Right lobe of liver (tissue), 6 donors: ENCODE measurements around the gene CT45A1. TPM values are rescaled to one million over a fixed set of nuclear protein-coding genes. Genes with fewer than 3 reads are reported as not detected.
"Not testable (repeated sequence)": the region's sequence is repeated elsewhere in the genome, so short reads cannot be mapped to it uniquely, and the experiment has no call there.

Experiments
- ATAC-seq, 4 donors: fragments of 200-7000 bp; cut with Tn5 transposase; one replicate each; pipeline ENCODE4 v1.9.1; 2020; ENCODE audit warnings: mild to moderate bottlenecking in 4 of 4, moderate library complexity in 4 of 4
- DNase-seq, 3 donors: peaks; one replicate each; pipeline ENCODE4 v3.0.0-alpha.2; 2020
- H3K27ac ChIP-seq, 3 donors: fragments of 200-600 bp; one replicate each; pipeline ENCODE4 v1.8.0; 2022
- H3K27me3 ChIP-seq, 2 donors: fragments of 200-600 bp; one replicate each; pipeline ENCODE4 v1.8.0; 2022
- H3K36me3 ChIP-seq, 4 donors: fragments of 200-600 bp; sonication (generic) in 1 of 4; one replicate each; pipeline versions ENCODE4 v1.5.1 to v1.8.0; 2017 to 2022; ENCODE audit warnings: control low read depth in 1 of 4
- H3K4me1 ChIP-seq, 4 donors: fragments of 200-600 bp; sonication (generic) in 1 of 4; one replicate each; pipeline versions ENCODE4 v1.5.1 to v1.8.0; 2017 to 2022; ENCODE audit warnings: control low read depth in 1 of 4
- H3K4me3 ChIP-seq, 3 donors: fragments of 200-600 bp; one replicate each; pipeline ENCODE4 v1.8.0; 2022
- H3K9me3 ChIP-seq, 4 donors: fragments of 200-600 bp; sonication (generic) in 1 of 4; one replicate each; pipeline versions ENCODE4 v1.5.1 to v1.8.0; 2017 to 2022; ENCODE audit warnings: control low read depth in 1 of 4
- CTCF ChIP-seq, 4 donors: fragments of 200-600 bp in 3 of 4; fragments of 450-650 bp in 1 of 4; IDR thresholded peaks; one replicate each; pipeline versions ENCODE4 v1.5.1 to v1.8.0; 2016 to 2022; ENCODE audit warnings: antibody characterized with exemption in 4 of 4, mild to moderate bottlenecking in 2 of 4
- POLR2A ChIP-seq: fragments of 450-650 bp; IDR thresholded peaks from one replicate; pipeline ENCODE4 v1.6.1; 2017; ENCODE audit warnings: antibody characterized with exemption, mild to moderate bottlenecking
- WGBS: methylation state at CpG from one replicate; pipeline ENCODE4 v1.1.6; 2018; ENCODE audit warnings: low coverage, low lambda C conversion rate; ENCODE audit not compliant: insufficient coverage; ENCODE audit errors: missing lambda C conversion rate; 5-methylcytosine and 5-hydroxymethylcytosine counted together
- intact Hi-C, 2 donors: fragments of 100-400 bp; cut with DNase I; formaldehyde crosslinking; loops; one replicate each; pipeline versions ENCODE4 v1.11.2 to v1.14.1; 2022
- small RNA-seq, 2 experiments: library from RNA; depleted of rRNA; stranded (forward); fragments of <200 nt; gene quantifications; one replicate each; pipeline ENCODE3, GENCODE V24; 2016
- total RNA-seq, 6 experiments: library from RNA; depleted of rRNA in 2 of 6; stranded (reverse); fragments of >200 nt in 2 of 6; fragmentation: NEBNext Ultra II Directional in 3 of 6; extraction: Animal tissue kit (Norgen Biotek cat#: 25700) in 3 of 6; gene quantifications; one replicate each; pipeline versions ENCODE4 v1.1.0 to v1.2.4, GENCODE V29; 2016 to 2023
- donor health status: DM: no; HTN: yes; CAD: no.
- donor health status: DM: no; HTN: no; CAD: no.
- donor health status: DM: no; HTN: no; CAD: no.
- donor health status: DM: no; HTN: yes; CAD: no.
- donor health status: DM: no; HTN: yes; CAD: no.

The CT45A1 gene
- total RNA-seq, 6 experiments from 2014 or later: not detected

GRCh38 chrX:135741192-135741715 lies 27.8 kb downstream of the CT45A1 start:
- Histone ChIP-seq H3K4me3 (no peak overlapping the region), H3K27me3 (no peaks in the 10 kb centered on the region), H3K27ac (no peak overlapping the region), H3K9me3 (no peaks in the 10 kb centered on the region), H3K4me1 (no peaks in the 10 kb centered on the region), H3K36me3 (no peaks in the 10 kb centered on the region)
- DNase-seq (no peak), ATAC-seq (no peak)
- TF ChIP-seq CTCF (IDR thresholded peaks at IDR 0.05): no peak
- no peak for TF ChIP-seq POLR2A
- 72% methylated on average over 12 of the region's 23 CpGs for WGBS
- intact Hi-C loops: no loop called here

DNA sequence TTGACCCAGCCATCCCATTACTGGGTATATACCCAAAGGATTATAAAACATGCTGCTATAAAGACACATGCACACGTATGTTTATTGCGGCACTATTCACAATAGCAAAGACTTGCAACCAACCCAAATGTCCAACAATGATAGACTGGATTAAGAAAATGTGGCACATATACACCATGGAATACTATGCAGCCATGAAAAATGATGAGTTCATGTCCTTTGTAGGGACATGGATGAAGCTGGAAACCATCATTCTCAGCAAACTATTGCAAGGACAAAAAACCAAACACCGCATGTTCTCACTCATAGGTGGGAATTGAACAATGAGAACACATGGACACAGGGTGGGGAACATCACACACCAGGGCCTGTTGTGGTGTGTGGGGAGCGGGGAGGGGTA lies 31.3 kb downstream of the CT45A1 start:
- H3K27ac ChIP-seq, DNase-seq, H3K27me3 ChIP-seq, H3K4me1 ChIP-seq, H3K4me3 ChIP-seq, intact Hi-C loops, H3K36me3 ChIP-seq, H3K9me3 ChIP-seq, ATAC-seq: not testable (repeated sequence)
- WGBS: 86% methylated on average over 3 of the region's 4 CpGs

DNA sequence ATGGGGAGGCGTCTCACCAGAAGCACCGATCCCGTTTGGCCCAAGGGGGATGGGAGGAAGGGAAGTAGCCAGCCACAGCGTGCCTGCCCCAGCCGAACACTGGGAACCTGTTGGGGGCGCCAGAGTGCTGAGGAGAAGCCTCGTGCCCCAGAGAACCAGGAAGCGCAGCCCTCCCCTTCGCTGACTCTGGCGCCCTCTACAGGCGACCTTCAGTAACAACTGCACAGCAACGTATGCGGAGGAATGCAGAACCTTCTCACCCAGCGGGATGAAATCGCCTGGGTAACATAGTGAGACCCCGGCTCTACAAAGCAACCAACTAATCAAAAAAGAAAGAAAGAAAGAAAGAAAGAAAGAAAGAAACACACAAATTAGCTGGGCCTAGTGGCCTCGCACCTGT lies 54.7 kb downstream of the CT45A1 start, which contains the start of gene CT45A3:
Gene CT45A3, minus strand, starts transcription at position 101 of the 400 bp plus-strand sequence. CDS start 3,747 bp downstream, outside the sequence.
- ATAC-seq, H3K27me3 ChIP-seq, DNase-seq, H3K36me3 ChIP-seq, H3K27ac ChIP-seq, H3K4me3 ChIP-seq, H3K9me3 ChIP-seq, intact Hi-C loops, H3K4me1 ChIP-seq: not testable (repeated sequence)
- no CpG with 5 or more reads among the region's 17 CpGs for WGBS

Small RNA genes within 50 kb of the gene (small RNA-seq; reads per million reads assigned to genes)
- gene AC240442.1: 0 reads per million in 2 experiments

Other genes starting within 250 kb of the CT45A1 start
- gene INTS6L, start 193.0 kb upstream of the CT45A1 start, total RNA-seq: 1 to 10 TPM in 4 of 6 experiments, under 1 TPM in 2; 0.37 to 2.0 (median 1.1) TPM
- not detected for gene CT45A3, start 54.6 kb downstream of the CT45A1 start, total RNA-seq
- gene CT45A5, start 71.9 kb downstream of the CT45A1 start, total RNA-seq: not detected
- gene CT45A6, start 89.1 kb downstream of the CT45A1 start, total RNA-seq: not detected
- gene CT45A2, start 106.4 kb downstream of the CT45A1 start, total RNA-seq: not detected
- gene CT45A7, start 123.6 kb downstream of the CT45A1 start, total RNA-seq: not detected
- not detected for gene CT45A8, start 140.9 kb downstream of the CT45A1 start, total RNA-seq
- gene CT45A9, start 158.2 kb downstream of the CT45A1 start, total RNA-seq: not detected
- not detected for gene CT45A10, start 179.8 kb downstream of the CT45A1 start, total RNA-seq
- gene SAGE1, start 180.1 kb downstream of the CT45A1 start, total RNA-seq: not detected